Measurements from ENCODE around the gene ZBTB47.

The ZBTB47 gene

GRCh38 chr3:42653560-42654330, at the start of gene ZBTB47:
Gene ZBTB47, plus strand, starts transcription at chr3:42653697. Its CDS starts 4,659 bp downstream, at chr3:42658356.
- DNase-seq (ENCODE audit: low read depth), result peak; percentile 48
- H3K4me3 ChIP-seq (ENCODE audit: low read length), result peak within 1 kb of the TSS; percentile 92
- TF ChIP-seq CTCF (conservative IDR thresholded peaks at IDR 0.05; ENCODE audit: low read length), result no peak

GRCh38 chr3:42605546-42606173, 47.8 kb upstream of the ZBTB47 start:
- TF ChIP-seq CTCF (conservative IDR thresholded peaks at IDR 0.05; ENCODE audit: low read length), result no peak
- no peak for DNase-seq (ENCODE audit: low read depth)
- no peak overlapping the region for H3K4me3 ChIP-seq (ENCODE audit: low read length)

GRCh38 chr3:42608581-42608980, 44.9 kb upstream of the ZBTB47 start:
- DNase-seq (ENCODE audit: low read depth), result no peak
- H3K4me3 ChIP-seq (ENCODE audit: low read length), result no peak overlapping the region
- no peak for TF ChIP-seq CTCF (conservative IDR thresholded peaks at IDR 0.05; ENCODE audit: low read length)

GRCh38 chr3:42610976-42611375, 42.5 kb upstream of the ZBTB47 start:
- TF ChIP-seq CTCF (conservative IDR thresholded peaks at IDR 0.05; ENCODE audit: low read length), result no peak
- no peak for DNase-seq (ENCODE audit: low read depth)
- no peak overlapping the region for H3K4me3 ChIP-seq (ENCODE audit: low read length)

- no peak for DNase-seq (ENCODE audit: low read depth)
- no peak overlapping the region for H3K4me3 ChIP-seq (ENCODE audit: low read length)
- no peak for TF ChIP-seq CTCF (conservative IDR thresholded peaks at IDR 0.05; ENCODE audit: low read length)
Measured at GRCh38 chr3:42612217-42612616, 41.3 kb upstream of the ZBTB47 start.

- no peak overlapping the region for H3K4me3 ChIP-seq (ENCODE audit: low read length)
- no peak for TF ChIP-seq CTCF (conservative IDR thresholded peaks at IDR 0.05; ENCODE audit: low read length)
- DNase-seq (ENCODE audit: low read depth), result no peak
Measured at GRCh38 chr3:42612928-42613327, 40.6 kb upstream of the ZBTB47 start.

- no peak for DNase-seq (ENCODE audit: low read depth)
- TF ChIP-seq CTCF (conservative IDR thresholded peaks at IDR 0.05; ENCODE audit: low read length), result peak; percentile 51
- no peak overlapping the region for H3K4me3 ChIP-seq (ENCODE audit: low read length)
Measured at GRCh38 chr3:42613462-42613861, 40.0 kb upstream of the ZBTB47 start.

Measured in AG10803 (cell line).